ENCODE data around the gene MCC. TPM values are rescaled to one million over a fixed set of nuclear protein-coding genes. Genes with fewer than 3 reads are reported as not detected.
A peak's percentile ranks its signal among the peaks of the same experiment; 100 is the strongest.

Gene MCC
- 1 to 10 TPM; 7.5 to 9.9 TPM for total RNA-seq

- peak; percentile 83 for ATAC-seq
- 0 to 1% methylated on average over 2 to 82 of the region's 86 CpGs for WGBS, 2 donors
- intact Hi-C loops (cut with DNase I), result no loop called here
- peak within 1 kb of the TSS; percentile 13 to 21 for H3K4me3 ChIP-seq
- no peaks in the 10 kb centered on the region for H3K27me3 ChIP-seq
- peak; percentile 6 to 53 (median 50) for TF ChIP-seq POLR2A (IDR thresholded peaks at IDR 0.05)
- TF ChIP-seq CTCF (IDR thresholded peaks at IDR 0.05), result no peak
- H3K27ac ChIP-seq, result peak within 1 kb of the TSS in 3 of 4 donors; percentile 28 to 56 (median 52)
- H3K9me3 ChIP-seq, result no peaks in the 10 kb centered on the region
- DNase-seq, result peak; percentile 61 to 77 (median 73)
- H3K4me1 ChIP-seq, result peaks cover 22% of the 10 kb centered on the region
- no peaks in the 10 kb centered on the region for H3K36me3 ChIP-seq (replicated peaks in 1 of 2; ENCODE audit: insufficient read depth in 1 of 2, low read depth in 2 of 2)
Observed at GRCh38 chr5:113487781-113488644, at the start of gene MCC. TSS of gene MCC (minus strand) at chr5:113488453.

GRCh38 chr5:113531481-113532159, 43.4 kb upstream of the MCC start:
- H3K27ac ChIP-seq, result no peak overlapping the region
- H3K27me3 ChIP-seq, result no peaks in the 10 kb centered on the region
- TF ChIP-seq CTCF (IDR thresholded peaks at IDR 0.05) (no peak), POLR2A (IDR thresholded peaks at IDR 0.05) (no peak)
- H3K36me3 ChIP-seq (replicated peaks in 1 of 2; ENCODE audit: insufficient read depth in 1 of 2, low read depth in 2 of 2), result peaks cover 0 to 4% of the 10 kb centered on the region in 2 donors
- no peaks in the 10 kb centered on the region for H3K4me1 ChIP-seq
- intact Hi-C loops (cut with DNase I), result no loop called here
- no peak for ATAC-seq
- no peak for DNase-seq
- H3K4me3 ChIP-seq, result no peak overlapping the region
- H3K9me3 ChIP-seq, result peaks cover 0 to 6% (median 0%) of the 10 kb centered on the region in 3 donors
- 98 to 100% methylated on average over 2 of the region's 2 CpGs for WGBS, 2 donors

GRCh38 chr5:113527746-113528145, 39.5 kb upstream of the MCC start:
- Histone ChIP-seq H3K27me3 (no peaks in the 10 kb centered on the region), H3K4me1 (peaks cover 10% of the 10 kb centered on the region), H3K36me3 (replicated peaks in 1 of 2; ENCODE audit: insufficient read depth in 1 of 2, low read depth in 2 of 2) (peaks cover 0 to 2% of the 10 kb centered on the region in 2 donors), H3K27ac (no peak overlapping the region), H3K9me3 (peaks cover 0 to 6% (median 0%) of the 10 kb centered on the region in 3 donors), H3K4me3 (no peak overlapping the region)
- TF ChIP-seq POLR2A (IDR thresholded peaks at IDR 0.05), result no peak
- no peak for TF ChIP-seq CTCF (IDR thresholded peaks at IDR 0.05)
- 97 to 99% methylated on average over 5 of the region's 5 CpGs for WGBS, 2 donors
- intact Hi-C loops (cut with DNase I), result no loop called here
- no peak for ATAC-seq
- DNase-seq, result no peak

GRCh38 chr5:113526421-113526820, 38.2 kb upstream of the MCC start:
- no peak for DNase-seq
- TF ChIP-seq CTCF (IDR thresholded peaks at IDR 0.05), result no peak
- no peak for TF ChIP-seq POLR2A (IDR thresholded peaks at IDR 0.05)
- intact Hi-C loops (cut with DNase I), result no loop called here

More at GRCh38 chr5:113526421-113526820, 38.2 kb upstream of the MCC start:
- no peak for ATAC-seq
- Histone ChIP-seq H3K4me3 (no peak overlapping the region), H3K9me3 (peaks cover 0 to 6% (median 0%) of the 10 kb centered on the region in 3 donors), H3K4me1 (peaks cover 10% of the 10 kb centered on the region), H3K27ac (no peak overlapping the region), H3K27me3 (no peaks in the 10 kb centered on the region), H3K36me3 (replicated peaks in 1 of 2; ENCODE audit: insufficient read depth in 1 of 2, low read depth in 2 of 2) (peaks cover 0 to 2% of the 10 kb centered on the region in 2 donors)
- 90 to 94% methylated on average over 4 of the region's 4 CpGs for WGBS, 2 donors
